Measurements from ENCODE around the gene MFAP4.

GRCh38 chr17:19366637-19366972 is 20.4 kb downstream of the MFAP4 start:
- TF ChIP-seq CTCF (IDR thresholded peaks at IDR 0.05) (no peak), EZH2 (IDR thresholded peaks at IDR 0.05; ENCODE audit: borderline replicate concordance, insufficient read depth, low read depth, low read length, poor library complexity, severe bottlenecking) (no peak)
